HG03095 (cell line): ENCODE results near the gene HSBP1L1.
"Not testable (repeated sequence)": the region's sequence is repeated elsewhere in the genome, so short reads cannot be mapped to it uniquely, and the experiment has no call there.

Experiments
- ATAC-seq: cut with Tn5 transposase; IDR thresholded peaks from one replicate; pipeline ENCODE4 v1.9.1; 2021; ENCODE audit warnings: moderate library complexity; ENCODE audit not compliant: unreplicated experiment

HSBP1L1 gene

DNA sequence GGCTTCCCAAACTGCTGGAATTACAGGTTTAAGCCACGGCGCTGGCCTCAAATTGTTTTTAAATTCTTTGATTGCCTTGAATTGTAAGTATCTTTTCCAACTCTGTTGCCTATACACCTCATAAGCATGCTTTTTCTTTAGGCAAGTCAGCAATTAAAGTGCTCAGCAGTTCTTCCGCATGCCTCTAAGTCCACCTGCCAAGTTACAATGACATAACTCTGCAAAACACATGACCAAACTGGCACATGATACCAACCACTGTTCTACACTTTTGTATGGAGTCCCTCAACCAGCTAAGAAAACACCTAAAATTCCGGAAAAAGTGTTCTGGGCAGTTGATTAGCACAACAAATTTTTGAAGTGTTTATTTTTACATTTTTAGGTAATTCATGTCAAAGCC lies 18.8 kb downstream of the HSBP1L1 start:
- no peak for ATAC-seq

DNA sequence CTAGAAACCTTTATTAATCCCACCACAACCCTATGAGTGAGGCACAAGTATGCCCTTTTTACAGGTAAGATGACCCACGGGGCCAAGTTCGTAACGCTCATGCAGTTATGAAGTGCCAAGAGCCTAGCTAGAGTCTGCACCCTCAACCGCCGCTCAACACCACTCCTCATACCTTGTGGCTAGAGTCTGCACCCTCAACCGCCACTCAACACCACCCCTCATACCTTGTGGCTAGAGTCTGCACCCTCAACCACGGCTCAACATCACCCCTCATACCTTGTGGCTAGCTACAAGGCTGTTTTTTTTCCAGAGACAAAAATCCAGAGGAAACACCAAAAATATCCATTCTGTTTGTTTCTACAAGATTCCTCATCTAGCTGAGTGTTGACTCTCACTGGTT lies 19.4 kb downstream of the HSBP1L1 start:
- no peak for ATAC-seq

DNA sequence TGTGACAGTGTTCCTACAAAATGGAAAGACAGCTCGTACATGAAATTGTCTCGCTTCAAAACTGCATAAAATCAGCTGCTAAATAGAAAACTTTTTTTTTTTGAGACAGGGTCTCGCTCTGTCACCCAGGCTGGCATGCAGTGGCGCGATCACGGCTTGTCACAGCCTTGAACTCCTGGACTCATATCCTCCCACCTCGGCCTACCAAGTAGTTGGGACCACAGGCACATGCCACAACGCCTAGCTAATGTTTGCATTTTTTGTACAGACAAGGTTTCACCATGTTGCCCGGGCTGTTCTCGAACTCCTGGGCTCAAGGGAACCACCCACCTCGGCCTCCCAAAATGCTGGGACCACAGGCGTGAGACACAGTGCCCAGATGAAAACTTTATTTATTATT lies 20.7 kb downstream of the HSBP1L1 start:
- no peak for ATAC-seq

DNA sequence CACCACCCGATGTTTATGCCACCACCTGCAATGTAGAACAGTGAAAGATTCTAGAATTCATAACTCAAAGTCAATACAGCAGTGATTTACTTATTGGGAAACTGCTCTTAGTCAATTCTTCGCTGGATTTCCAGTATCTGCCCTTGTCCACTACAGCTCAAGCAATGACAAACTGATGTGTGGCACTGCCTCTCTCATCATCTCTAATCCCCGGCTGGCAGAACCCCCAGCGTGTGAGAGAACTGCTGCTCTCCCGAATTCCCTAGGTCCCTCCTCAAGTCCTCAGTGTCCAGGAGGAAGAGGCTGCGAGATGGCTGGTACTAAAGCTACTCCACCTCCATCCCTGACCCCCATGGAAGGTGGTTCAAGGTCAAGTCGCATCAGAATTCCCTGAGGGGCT lies 22.3 kb downstream of the HSBP1L1 start:
- ATAC-seq = no peak

DNA sequence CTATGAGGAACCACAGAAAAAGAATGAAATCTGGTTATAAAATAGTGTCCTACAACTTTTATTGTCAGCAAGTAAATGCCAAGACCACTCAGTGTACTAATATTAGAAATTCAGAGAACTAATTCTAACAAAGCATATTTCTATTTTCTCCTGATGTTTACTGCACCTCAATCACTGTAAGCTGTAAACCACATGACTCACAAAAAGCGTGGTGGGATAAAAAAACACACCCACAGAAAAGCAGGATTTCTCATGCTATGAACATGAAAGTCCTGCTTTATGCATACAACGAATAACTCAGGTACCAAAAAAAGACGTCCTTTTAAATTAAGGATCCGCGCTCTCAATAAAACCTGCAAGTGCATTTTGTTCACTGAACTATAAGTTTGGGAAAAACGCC lies 23.1 kb downstream of the HSBP1L1 start:
- ATAC-seq = no peak

DNA sequence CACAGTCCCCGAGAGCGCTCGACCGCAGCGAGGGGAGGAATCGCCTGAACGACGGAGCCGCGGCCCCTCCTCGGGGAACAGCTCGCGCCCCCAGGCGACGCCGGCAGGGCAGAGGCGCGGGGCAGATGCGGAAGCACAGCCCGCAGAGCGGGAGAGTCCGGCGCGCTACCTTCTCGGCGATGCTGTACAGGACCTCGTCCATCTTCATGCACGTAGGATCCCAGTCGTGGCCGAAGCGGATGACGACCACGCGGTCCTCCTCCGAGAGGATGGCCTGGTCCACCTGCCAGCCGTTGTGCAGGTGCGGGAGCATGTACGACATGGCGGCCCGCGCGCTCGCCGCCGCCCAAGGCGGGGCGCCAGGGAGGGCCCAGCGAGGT lies 23.6 kb downstream of the HSBP1L1 start:
- peak; percentile 64 for ATAC-seq

DNA sequence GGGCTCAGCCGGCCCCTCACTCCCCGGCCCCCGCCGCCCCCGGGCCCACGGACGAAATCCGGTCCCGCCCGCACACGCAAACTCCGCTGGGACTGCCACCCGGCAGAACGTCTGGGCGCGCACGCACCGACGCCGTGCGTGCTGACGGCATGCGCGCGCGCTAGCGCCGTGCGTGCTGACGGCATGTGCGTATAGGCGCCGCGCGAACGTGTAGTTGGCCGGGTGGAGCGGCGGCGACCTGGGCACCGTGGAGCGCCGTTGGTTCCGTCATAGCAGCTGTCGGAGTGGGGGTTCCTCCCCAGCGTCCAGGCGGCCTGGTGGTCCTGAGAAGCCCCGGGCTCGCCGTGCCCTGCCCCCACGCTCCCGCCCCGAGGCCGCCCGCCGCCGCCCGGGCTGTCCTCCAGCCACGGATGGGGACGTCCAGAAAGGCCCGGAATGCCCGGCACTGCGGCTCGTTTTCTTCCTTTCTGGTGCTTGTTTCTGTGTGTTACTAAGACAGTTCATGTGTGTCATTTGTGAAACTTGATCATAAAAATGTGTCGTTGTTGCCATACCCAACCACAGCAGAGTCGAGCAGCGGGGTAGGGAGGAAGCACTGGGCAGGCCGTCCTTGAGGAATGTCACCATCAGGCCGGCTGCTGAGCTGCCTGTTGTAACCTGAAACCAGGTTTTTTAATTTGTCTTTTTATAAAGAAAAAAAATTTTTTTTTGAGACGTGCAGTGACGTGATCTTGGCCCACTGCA lies 24.2 kb downstream of the HSBP1L1 start, which contains the start of gene TXNL4A:
TSS of gene TXNL4A (minus strand) at position 113 of the 744 bp plus-strand sequence. CDS start 171 bp downstream, outside the sequence.
- ATAC-seq = peak; percentile 97

DNA sequence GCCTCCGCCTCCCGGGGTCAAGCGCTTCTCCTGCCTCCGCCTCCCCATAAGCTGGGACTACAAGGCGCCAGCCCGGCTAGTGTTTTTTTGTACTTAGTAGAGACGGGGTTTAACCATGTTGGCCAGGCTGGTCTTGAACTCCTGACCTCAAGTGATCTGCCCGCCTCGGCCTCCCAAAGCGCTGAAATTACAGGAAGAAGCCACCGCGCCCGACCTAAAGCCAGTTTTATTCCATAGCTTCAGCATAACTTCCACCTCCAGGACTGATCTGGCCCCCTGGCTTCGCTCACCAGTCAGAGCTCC lies 24.7 kb downstream of the HSBP1L1 start:
- no peak for ATAC-seq

DNA sequence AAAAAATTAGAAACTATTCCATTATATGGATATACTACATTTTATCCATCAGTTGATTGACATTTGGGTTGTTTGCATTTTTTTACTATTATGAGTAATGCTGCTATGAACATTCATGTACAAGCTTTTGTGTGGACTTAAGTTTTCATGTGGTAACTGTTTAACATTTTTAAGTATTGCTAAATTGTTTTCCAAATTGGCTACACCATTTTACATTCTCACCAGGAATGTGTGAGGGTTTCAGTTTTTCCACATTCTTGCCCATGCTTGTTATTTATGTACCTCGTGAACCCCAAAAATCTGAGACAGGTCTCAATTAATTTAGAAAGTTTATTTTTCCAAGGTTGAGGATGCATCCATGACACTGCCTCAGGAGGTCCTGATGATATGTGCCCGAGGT lies 27.1 kb downstream of the HSBP1L1 start:
- no peak for ATAC-seq

DNA sequence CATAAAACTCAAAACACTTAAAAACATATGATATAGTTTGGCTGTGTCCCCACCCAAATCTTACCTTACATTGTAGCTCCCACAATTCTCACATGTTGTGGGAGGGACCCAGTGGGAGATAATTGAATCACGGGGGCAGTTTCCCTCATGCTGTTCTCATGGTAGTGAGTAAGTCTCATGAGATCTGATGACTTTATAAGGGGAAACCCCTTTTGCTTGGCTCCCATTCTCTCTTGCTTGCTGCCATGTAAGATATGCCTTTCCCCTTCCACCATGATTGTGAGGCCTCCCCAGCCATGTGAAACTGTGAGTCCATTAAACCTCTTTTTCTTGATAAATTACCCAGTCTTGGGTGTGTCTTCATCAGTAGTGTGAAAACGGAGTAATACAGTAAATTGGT lies 35.3 kb downstream of the HSBP1L1 start:
- ATAC-seq = not testable (repeated sequence)

DNA sequence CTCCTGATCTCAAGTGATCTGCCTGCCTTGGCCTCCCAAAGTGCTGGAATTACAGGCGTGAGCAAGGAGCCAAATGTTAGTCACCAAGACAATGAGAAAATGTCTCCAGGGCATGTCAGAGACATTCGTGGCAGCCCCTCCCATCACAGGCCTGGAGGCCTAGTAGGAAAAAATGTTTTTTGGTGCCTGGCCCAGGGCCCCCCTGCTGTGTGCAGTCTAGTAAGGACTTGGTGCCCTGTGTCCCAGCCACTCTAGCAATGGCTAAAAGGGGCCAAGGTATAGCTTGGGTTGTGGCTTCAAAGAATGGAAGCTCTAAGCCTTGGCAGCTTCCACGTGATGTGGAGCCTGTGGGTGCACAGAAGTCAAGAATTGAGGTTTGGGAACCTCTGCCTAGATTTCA lies 36.4 kb downstream of the HSBP1L1 start:
- ATAC-seq = no peak

DNA sequence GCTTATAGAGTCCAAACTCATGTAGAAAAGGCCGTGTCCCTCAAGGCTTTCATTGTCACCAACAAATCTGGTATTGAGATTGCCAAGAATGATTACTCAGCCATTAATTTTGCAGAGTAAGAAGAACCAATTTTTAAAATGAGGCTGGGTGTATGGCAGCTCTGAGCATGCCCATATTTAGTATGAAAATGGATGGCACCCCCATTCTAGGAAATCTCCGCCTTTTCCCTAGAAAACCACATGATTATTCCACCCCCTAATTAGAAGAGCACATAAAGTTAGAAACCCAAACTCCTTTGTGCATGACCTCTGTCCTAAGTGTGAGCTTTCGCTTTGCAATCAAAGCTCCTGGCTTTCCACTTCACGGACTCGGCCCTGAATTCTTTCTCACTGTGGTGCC lies 38.0 kb downstream of the HSBP1L1 start:
- ATAC-seq = no peak

DNA sequence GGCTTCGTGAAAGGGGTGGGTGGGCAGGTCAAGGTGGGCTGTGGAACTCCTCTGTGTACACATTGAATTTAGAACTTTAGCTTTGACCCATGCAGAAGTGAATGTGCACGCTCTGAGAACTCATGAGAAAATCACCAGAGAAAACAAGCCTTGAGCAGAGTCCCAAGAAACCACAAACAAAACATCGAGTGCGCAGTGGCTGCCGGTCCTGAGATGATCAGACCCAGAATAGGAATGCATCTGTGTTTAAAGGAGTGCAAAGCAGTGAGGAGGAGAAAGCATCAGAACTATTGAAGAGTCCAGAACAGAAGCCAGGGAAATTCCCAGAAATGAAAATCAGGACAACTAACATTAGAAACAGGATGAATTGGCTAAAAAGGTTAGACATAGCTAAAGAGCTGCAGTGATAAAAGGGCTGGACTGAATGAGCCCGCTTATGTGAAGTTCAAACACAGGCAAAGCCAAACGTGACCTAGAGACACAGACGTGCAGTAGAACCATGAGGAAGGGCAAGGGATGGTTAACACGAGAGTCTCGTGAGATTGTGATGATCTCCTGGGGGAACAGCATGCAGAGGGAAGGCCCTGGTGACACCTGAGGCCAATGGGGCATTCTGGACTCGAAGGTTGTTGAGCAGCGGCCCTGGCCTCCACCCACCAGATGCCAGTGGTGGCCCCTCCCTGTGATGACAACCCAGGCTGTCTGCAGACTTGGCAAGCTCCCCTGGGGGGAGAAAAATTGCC lies 40.3 kb downstream of the HSBP1L1 start:
- no peak for ATAC-seq

DNA sequence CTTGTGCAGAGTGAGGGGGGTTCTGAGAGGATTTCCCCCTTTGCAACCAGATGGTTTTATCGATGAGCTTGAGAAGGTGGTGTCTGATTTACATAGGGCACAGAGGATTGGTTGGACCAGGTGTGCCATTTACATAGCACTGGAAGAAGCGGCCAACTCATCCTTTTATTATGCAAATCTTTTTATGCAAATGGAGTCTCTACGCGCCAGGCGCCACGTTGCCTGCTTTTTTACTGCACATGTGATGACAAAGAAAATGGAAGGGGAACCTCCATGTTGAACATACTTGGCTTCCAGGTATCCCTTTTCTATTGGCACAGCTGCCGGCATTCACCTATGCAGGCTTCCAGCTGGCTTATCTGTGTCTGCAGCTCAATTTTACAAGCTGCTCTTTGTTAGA lies 42.3 kb downstream of the HSBP1L1 start:
- ATAC-seq = no peak

DNA sequence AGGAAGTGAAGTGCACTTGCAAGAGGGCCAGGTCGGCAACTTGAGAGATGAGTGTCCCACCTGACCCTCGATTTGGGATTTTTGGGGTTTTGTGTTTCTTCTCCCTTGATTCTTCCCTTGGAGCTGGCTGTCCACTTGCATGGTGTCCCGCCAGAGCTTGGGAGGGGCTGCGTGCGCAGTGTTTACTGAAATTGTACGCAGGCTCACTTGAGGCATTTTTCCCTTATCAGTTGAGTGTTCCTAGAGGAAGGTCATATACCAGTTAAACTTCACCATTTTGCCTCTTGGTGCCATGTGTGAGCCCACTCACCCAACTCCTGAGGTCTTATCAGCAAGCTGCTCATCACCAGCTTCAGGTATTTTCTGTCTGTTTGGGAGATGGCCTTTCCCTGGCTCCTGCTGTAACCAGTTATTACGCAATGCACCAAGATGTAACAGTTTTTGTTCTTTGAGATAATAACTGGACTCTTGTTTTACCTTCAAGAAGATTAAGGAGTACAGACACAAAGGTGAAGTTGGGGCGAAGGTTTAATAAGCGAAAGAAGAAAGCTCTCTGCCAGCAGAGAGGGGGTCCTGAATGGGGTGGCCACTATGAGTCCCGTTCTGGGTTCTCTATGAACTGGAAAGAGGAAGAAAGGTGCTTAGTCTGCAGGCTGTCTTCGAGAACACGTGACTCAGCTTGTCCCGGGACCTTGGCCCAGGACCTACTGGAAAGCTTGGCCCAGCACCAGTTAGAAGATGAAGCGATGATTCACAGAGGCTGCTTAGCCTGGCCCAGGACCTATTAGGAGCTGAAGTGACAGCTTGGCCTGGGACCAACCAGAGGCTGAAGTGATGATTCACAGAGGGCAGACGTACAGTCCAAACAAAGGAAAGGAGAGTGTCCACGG lies 45.5 kb downstream of the HSBP1L1 start:
- no peak for ATAC-seq

DNA sequence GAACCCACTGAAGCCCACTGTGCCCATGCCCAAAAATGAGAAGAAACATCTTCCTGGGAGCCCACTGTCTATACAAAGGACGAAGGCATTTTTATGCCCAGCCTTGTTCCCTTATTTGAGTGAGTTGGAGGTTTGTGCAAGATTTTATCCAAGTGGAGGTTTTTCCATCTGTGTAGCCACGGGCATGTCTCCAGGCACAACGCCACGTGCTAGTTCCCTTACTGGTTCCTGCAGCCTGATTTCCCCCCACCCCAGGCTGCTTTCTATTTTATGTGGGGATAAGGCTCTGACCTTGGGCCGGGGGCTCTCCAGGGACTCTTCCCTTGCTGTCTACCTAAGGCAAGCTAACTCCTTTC lies 46.1 kb downstream of the HSBP1L1 start:
- ATAC-seq = no peak

DNA sequence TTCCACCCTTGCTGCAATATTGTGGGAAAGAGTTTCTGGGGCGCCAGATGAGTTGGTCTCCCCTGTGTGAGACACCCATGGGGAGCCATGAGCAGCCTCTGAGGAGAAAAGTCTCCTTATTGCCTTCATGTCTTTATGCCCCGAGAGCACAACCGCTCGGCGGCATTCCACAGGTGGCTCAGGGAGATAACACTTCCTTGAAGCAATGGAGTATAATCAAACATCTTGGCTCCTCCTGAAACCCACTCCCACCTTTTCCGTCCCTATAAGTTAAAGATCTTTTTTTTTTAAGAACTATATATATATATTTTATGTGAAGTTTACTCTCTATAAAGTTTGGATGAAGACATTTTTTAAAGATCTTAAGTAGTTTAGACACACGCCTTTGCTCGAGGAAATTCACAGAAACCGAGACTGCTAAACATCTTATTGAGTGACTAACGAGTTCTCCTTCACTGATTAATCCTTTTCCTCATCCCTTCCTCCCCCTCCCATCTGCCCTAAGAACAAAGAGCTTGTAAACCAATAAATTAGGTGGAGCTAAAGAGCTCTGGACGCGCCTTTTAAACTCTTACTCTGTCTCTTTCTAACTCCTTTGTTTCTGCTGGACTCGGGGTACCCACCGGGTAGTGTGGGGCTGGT lies 47.2 kb downstream of the HSBP1L1 start:
- not testable (repeated sequence) for ATAC-seq

DNA sequence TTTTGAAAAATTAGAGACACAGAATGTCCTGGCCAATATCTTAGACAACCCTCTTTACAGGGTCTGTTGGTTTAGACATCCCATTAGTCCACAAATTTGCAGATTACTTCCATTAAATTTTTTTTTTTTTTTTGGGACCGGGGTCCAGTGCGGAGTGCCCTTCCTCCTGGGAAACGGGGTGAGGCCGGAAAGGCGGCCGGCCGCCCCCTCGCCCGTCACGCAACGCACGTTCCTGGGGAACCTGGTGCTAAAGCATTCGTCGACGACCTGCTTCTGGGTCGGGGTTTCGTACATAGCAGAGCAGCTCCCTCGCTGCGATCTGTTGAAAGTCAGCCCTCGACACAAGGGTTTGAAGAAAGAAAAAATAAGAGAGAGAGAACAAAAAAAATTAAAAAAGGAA lies 48.3 kb downstream of the HSBP1L1 start:
- no peak for ATAC-seq
